Stimulated activated CD4-positive, alpha-beta T cell treated with anti-CD3 and anti-CD28 coated beads, Interleukin-15, amount 100 ng/mL, for 1 hour (primary cell): ENCODE data around the gene SCAPER.

Experiments
- DNase-seq, 2 donors: peaks; one replicate each; pipeline ENCODE4 v3.0.0-alpha.2; 2020; ENCODE audit warnings: low read depth in 1 of 2, low spot score in 1 of 2

SCAPER gene

GRCh38 chr15:76682259-76682658, 222.9 kb downstream of the SCAPER start:
- no peak for DNase-seq

DNA sequence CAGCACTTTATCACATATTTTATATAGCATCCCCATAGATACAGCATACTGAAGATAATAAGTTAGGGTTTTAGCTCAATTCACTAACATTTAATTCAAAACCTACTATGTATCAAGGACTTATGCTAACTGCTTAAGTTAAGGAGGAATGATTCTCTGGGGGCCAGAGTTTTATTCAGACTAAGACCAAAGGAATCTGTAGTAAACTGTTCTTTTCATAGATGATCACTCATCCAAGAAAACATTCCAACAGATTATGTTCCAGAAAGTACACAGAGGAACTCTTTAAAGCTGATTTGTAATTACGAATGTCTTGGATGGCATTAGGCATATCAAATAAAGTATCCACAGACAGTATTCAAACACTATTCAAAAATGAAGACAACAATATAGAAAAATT, 226.4 kb downstream of the SCAPER start:
- no peak for DNase-seq

DNA sequence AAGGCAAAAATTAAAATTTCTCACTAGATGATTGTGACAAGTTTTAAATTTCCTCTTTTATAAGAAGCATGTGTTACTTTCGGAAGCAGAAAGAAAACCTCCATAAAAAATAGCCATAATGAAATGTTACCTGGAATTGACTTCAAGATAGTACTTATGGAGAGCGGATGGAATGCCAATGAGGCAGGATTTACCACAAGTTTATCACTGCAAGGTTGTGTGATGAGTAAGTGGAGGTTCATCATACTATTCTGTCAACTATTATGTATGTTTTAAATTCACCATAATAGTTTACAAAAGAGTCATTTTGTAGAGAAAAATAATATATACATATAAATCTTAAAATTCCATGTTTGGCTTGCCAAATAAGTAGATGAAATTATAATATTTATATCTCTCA, 230.3 kb downstream of the SCAPER start:
- DNase-seq: no peak

GRCh38 chr15:76669521-76670207, 235.5 kb downstream of the SCAPER start:
- no peak for DNase-seq

DNA sequence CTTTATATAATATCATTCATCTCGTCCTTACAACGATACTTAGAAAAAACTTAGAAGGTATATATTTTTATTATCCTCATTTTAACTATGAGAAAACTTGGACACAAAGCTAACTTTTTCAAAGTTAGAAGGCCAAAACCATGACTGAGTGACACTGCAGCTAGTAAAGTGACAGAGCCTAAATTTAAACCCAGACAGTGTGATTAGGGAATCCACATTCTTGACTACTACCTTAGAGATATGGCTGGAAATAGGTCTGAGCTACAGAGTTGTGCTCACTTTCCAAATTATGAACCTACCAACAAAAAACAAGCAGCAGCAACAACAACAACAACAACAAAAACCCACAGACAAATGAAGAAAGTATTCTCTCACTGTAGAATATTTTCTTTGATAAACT, 236.2 kb downstream of the SCAPER start:
- DNase-seq: no peak

GRCh38 chr15:76667943-76668715, 237.0 kb downstream of the SCAPER start:
- no peak for DNase-seq

GRCh38 chr15:76664895-76665294, 240.2 kb downstream of the SCAPER start:
- no peak for DNase-seq

DNA sequence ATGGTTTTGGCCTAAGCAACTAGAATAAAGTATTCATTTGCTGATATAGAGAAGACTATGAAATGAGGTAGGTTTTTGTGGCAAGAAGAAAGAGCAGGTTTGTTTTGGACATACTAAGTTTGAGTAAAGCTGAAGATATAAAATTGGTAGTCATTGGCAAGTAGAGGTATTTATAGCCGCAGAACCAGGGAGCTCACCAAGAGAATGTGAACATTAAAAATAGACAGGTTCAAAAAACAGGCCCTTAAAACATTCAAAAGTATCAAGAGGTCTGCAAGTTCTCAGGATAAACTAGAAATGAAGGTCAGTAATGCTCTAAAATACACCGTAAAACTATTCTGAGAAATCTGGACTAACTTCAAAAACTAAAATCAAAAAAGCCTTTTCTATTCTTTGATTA, 240.7 kb downstream of the SCAPER start:
- no peak for DNase-seq

- DNase-seq: no peak
Observed at GRCh38 chr15:76663529-76663928, 241.6 kb downstream of the SCAPER start.

GRCh38 chr15:76648732-76649444, 256.3 kb downstream of the SCAPER start:
- DNase-seq: no peak

- no peak for DNase-seq
Observed at GRCh38 chr15:76647612-76648011, 257.5 kb downstream of the SCAPER start.

- no peak for DNase-seq
Observed at GRCh38 chr15:76644646-76645045, 260.5 kb downstream of the SCAPER start.

DNA sequence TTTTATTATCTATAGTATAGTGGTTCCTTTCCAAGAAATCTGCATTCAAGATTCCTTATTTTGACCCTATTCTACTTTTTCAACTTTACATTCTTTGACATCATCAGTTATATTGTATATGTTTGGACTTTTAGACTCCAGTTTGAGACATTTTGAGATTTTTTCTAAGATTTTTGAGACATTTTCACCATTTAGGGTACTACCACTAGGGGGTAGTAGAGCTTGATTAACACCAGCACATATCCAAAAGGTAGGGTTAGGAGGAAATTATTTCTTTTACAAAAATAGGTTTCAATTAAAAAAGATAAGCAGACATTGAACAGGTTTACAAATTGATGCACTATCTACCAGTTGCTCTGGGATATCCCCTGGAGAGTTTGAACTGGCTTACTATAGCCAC, 262.5 kb downstream of the SCAPER start:
- DNase-seq: no peak

DNA sequence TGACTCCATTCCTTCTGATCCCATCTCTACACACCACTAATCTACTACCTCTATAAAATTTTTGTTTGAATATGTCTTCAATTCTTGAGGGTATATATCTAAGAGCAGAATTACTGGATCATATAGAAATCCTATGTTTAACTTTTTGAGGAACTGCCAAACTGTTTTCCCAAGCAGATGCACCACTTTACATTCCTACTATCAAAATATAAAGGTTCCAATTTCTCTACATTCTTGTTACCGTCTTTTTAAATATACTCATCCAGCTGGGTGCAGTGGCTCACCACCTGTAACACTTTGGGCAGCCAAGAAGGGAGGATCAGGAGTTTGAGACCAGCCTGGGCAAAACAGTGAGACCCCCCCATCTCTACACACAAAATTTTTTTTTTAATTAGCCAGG, 268.0 kb downstream of the SCAPER start:
- no peak for DNase-seq

- no peak for DNase-seq
Observed at GRCh38 chr15:76636059-76636458, 269.1 kb downstream of the SCAPER start.

DNA sequence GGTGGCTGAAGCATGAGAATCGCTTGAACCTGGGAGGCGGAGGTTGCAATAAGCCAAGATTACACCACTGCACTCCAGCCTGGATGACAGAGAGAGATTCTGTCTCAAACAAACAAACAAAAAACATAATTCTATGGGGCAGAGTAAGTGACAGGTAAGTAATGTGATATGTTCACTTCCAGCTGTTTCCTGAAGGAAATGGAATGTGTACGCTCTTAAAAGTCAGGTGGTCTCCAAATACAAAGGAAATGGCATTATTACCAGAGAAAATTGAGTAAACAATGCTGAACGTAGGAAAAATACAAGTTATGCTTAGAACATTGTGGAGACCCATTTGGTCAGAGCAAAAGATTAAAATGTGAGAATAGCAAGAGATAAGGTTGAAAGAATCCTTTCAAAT, 278.5 kb downstream of the SCAPER start:
- DNase-seq: no peak

DNA sequence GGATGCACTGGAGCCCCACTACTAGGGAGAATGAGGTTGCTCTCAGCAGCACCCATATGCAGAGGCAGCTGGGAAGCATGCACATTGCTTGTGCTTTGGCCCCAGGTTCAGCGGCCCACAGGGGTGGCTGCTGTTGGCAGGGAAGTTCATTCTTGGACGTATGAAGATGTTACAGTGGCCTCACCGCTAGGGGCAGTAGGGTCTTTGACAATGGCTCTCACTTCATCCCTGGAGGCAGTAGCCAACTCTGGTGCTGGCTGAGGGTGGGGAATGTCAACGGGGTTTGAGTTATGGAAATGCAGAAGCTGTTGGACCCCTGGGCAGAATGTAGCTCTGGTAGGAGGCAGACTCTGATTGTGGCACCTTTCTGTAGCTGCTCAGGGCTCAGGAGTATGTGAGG, 279.9 kb downstream of the SCAPER start:
- no peak for DNase-seq

- no peak for DNase-seq
Observed at GRCh38 chr15:76614725-76615124, 290.4 kb downstream of the SCAPER start.

- no peak for DNase-seq
Observed at GRCh38 chr15:76588811-76589747, 316.1 kb downstream of the SCAPER start.

DNA sequence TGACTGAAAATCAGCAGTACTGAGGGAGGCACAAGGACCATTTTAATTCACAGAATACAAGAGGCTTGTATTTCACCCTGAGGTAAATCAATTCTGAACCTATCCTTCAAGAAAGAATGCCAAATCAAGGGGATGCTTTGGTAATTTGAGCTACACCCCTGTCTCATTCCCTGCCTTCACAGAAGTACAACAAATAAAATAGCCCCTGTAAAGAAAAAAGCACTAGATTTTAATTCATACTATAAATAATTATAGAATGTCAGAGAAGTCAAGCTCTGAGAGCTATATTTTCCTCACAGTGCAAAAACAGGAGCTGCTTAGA, 319.6 kb downstream of the SCAPER start:
- no peak for DNase-seq

DNA sequence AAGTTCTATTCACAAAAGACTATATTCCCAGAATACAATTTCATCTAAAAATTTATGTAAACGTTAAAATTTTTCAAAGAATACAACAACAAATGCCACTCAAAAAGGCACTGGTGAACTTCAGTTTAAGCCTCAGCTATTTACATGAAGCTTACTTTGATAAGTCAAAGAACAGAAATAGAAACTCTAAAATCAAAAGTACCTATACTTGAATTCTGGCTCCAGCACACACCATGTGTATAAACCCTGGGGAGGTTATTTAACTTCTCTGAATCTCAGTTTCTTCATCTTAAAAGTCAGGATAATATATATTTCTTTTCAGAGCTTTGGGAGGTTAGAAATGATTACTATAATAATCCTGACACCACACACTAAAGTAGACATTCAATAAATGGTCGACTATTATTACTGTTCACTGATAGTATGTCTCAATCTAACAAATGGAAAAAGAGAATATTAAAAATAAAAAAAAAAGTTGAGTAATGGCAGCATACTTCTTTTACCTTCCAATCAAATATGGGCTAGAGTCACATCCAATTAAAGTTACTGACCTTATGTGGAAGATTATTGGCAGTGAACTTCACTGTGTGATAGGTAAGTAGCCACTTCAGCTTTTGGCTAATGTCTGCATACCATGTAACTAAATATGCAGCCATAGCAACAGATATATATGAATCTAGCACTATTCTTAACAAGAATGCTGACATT, 320.1 kb downstream of the SCAPER start:
- no peak for DNase-seq
